ENCODE results near the gene GYPA.
"Not testable (repeated sequence)": the region's sequence is repeated elsewhere in the genome, so short reads cannot be mapped to it uniquely, and the experiment has no call there.

GYPA gene

GRCh38 chr4:144093995-144094394 lies 46.5 kb downstream of the GYPA start:
- not testable (repeated sequence) for H3K27ac ChIP-seq (ENCODE audit: low read length); H3K4me3 ChIP-seq (ENCODE audit: low read length); H3K9me3 ChIP-seq (ENCODE audit: control insufficient read depth, insufficient read depth, low read length); H3K36me3 ChIP-seq (ENCODE audit: control insufficient read depth, insufficient read depth, low read length); H3K4me1 ChIP-seq (ENCODE audit: control insufficient read depth, insufficient read depth, low read length); H3K27me3 ChIP-seq (ENCODE audit: control insufficient read depth, insufficient read depth, low read length); DNase-seq (ENCODE audit: low read depth, low spot score)
- WGBS (ENCODE audit: insufficient coverage, insufficient read length) = no CpG with 5 or more reads among the region's 4 CpGs

DNA sequence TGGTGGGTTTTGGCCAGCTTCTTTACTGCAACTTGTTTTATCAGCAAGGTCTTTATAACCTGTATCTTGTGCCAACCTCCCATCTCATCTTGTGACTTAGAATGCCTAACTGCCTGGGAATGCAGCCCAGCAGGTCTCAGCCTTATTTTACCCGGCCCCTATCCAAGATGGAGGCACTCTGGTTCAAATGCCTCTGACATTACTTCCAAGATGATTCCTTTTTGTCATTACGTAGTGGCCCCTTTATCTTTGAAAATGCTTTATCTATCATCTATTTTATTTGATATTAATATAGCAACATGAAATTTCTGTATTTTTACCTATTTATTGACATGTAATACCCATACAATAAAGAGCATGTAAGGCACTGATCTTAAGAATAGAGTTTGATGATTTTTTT lies 49.3 kb downstream of the GYPA start:
- H3K36me3 ChIP-seq (ENCODE audit: control insufficient read depth, insufficient read depth, low read length); H3K4me3 ChIP-seq (ENCODE audit: low read length); H3K9me3 ChIP-seq (ENCODE audit: control insufficient read depth, insufficient read depth, low read length); H3K27ac ChIP-seq (ENCODE audit: low read length); H3K4me1 ChIP-seq (ENCODE audit: control insufficient read depth, insufficient read depth, low read length); H3K27me3 ChIP-seq (ENCODE audit: control insufficient read depth, insufficient read depth, low read length); DNase-seq (ENCODE audit: low read depth, low spot score): not testable (repeated sequence)
- WGBS (ENCODE audit: insufficient coverage, insufficient read length) = no CpG with 5 or more reads among the region's 2 CpGs

DNA sequence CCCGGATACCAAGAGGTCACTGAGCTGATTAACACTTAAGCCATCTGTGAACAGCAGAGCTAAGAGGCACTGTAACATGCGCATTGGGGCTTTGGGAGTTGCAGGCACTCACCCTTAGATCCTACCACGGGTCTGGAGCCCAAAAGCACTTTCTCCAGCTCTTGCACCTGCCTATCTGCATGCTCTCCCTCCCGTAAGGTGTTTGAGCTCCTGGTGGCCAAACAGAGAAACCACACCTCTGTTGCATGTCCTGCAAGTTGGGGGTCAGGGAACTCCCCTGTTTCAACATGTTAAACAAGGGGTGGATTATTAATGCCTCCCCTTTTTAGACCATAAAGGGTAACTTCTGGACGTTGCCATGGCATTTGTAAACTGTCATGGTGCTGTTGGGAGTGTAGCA lies 49.8 kb downstream of the GYPA start:
- Histone ChIP-seq H3K4me1 (ENCODE audit: control insufficient read depth, insufficient read depth, low read length) (no peaks in the 10 kb centered on the region), H3K9me3 (ENCODE audit: control insufficient read depth, insufficient read depth, low read length) (no peaks in the 10 kb centered on the region), H3K4me3 (ENCODE audit: low read length) (no peak overlapping the region), H3K27me3 (ENCODE audit: control insufficient read depth, insufficient read depth, low read length) (no peaks in the 10 kb centered on the region), H3K36me3 (ENCODE audit: control insufficient read depth, insufficient read depth, low read length) (no peaks in the 10 kb centered on the region), H3K27ac (ENCODE audit: low read length) (no peak overlapping the region)
- no CpG with 5 or more reads among the region's 5 CpGs for WGBS (ENCODE audit: insufficient coverage, insufficient read length)
- DNase-seq (ENCODE audit: low read depth, low spot score) = no peak

DNA sequence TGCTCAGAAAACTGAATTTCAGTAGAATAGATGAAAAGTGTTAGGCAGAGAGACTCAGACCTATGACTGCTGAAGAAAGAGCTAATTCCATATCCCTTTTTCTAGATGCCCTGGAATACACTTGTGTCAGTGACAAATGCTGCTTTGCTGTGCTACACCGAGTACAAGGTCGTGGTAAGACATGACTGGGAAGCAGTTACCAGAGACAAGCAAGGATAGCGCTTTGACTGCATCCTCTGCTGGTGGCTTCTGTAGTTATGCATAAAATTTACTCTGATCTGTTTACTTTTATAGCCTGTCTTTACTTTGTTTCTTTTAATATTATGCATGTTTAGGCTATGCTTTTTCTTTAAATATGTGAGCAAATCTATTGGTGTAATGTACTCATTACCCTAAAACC lies 58.5 kb downstream of the GYPA start:
- H3K4me1 ChIP-seq (ENCODE audit: control insufficient read depth, insufficient read depth, low read length); H3K36me3 ChIP-seq (ENCODE audit: control insufficient read depth, insufficient read depth, low read length); H3K9me3 ChIP-seq (ENCODE audit: control insufficient read depth, insufficient read depth, low read length); H3K4me3 ChIP-seq (ENCODE audit: low read length); H3K27ac ChIP-seq (ENCODE audit: low read length); DNase-seq (ENCODE audit: low read depth, low spot score); H3K27me3 ChIP-seq (ENCODE audit: control insufficient read depth, insufficient read depth, low read length): not testable (repeated sequence)
- WGBS (ENCODE audit: insufficient coverage, insufficient read length) = no CpG with 5 or more reads among the region's 3 CpGs

DNA sequence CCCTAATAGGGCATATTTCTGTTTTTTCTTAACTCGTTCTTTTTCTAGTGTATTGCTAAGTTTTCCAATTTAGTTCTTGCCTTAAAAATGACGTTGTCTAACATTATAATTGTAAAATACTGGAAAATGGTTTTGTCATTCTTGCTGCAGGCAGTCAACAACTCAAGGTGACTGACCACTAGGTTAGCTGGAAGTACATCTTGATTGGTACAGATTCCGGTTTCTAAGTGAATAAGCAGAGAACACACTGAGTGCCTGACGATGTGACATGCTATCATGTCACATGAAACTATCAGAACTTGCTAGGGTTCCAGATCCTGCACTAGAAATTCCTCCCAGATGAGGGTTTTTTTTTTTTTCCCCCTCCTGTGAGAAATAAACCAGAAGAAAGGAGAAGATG lies 60.4 kb downstream of the GYPA start:
- not testable (repeated sequence) for H3K27ac ChIP-seq (ENCODE audit: low read length); H3K4me1 ChIP-seq (ENCODE audit: control insufficient read depth, insufficient read depth, low read length); H3K9me3 ChIP-seq (ENCODE audit: control insufficient read depth, insufficient read depth, low read length); H3K27me3 ChIP-seq (ENCODE audit: control insufficient read depth, insufficient read depth, low read length); DNase-seq (ENCODE audit: low read depth, low spot score); H3K36me3 ChIP-seq (ENCODE audit: control insufficient read depth, insufficient read depth, low read length); H3K4me3 ChIP-seq (ENCODE audit: low read length)
- WGBS (ENCODE audit: insufficient coverage, insufficient read length) = no CpG with 5 or more reads among the region's 4 CpGs

- not testable (repeated sequence) for H3K27ac ChIP-seq (ENCODE audit: low read length); H3K27me3 ChIP-seq (ENCODE audit: control insufficient read depth, insufficient read depth, low read length); H3K9me3 ChIP-seq (ENCODE audit: control insufficient read depth, insufficient read depth, low read length); H3K36me3 ChIP-seq (ENCODE audit: control insufficient read depth, insufficient read depth, low read length); H3K4me1 ChIP-seq (ENCODE audit: control insufficient read depth, insufficient read depth, low read length); DNase-seq (ENCODE audit: low read depth, low spot score); H3K4me3 ChIP-seq (ENCODE audit: low read length)
- WGBS (ENCODE audit: insufficient coverage, insufficient read length) = no CpG with 5 or more reads among the region's 2 CpGs
Measured at GRCh38 chr4:144078746-144079145, 61.8 kb downstream of the GYPA start.

DNA sequence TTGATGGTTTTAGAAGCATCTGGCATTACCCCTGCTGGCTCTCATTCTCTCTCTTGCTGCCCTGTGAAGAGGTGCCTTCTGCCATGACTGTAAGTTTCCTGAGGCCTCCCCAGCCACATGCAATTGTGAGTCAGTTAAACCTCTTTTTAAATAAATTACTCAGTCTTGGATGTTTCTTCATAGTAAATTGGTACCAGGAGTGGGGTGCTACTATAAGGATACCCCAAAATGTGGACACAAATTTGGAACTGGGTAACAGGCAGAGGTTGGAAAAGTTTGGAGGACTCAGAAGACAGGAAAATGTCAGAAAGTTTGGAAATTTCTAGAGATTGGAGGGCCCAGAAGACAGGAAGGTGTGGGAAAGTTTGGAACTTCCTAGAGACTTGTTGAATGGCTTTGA lies 79.0 kb downstream of the GYPA start:
- not testable (repeated sequence) for H3K27me3 ChIP-seq (ENCODE audit: control insufficient read depth, insufficient read depth, low read length); H3K27ac ChIP-seq (ENCODE audit: low read length); H3K36me3 ChIP-seq (ENCODE audit: control insufficient read depth, insufficient read depth, low read length); H3K4me1 ChIP-seq (ENCODE audit: control insufficient read depth, insufficient read depth, low read length); H3K4me3 ChIP-seq (ENCODE audit: low read length); H3K9me3 ChIP-seq (ENCODE audit: control insufficient read depth, insufficient read depth, low read length); DNase-seq (ENCODE audit: low read depth, low spot score)

DNA sequence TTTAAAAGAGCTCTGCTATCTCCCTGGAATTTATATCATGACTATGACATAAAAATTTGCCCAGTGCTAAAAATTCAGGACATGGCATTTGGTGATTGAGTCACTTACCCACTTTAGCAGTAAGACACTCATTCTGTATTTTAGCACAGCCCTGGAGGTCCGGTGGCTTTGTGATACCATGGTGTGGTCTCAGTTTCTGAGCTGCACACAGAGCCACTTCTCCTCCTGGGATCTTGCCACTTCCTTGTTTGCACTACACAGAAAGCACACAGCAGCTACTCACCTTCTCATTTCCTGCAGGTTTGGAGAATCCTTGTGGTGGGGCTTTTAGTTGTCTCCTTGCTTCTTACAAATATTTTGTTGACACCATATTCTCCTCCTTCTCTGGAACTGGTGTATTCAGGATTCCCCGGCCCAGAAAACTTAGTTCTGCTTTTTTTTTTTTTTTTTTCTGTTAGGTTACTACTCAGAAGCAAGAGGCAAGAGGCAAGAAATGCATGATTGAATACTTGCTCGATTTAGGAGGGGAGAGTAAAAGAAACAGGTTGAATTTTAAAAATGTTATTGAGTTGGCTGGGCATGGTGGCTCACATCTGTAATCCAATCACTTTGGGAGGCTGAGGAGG lies 80.2 kb downstream of the GYPA start:
- H3K4me1 ChIP-seq (ENCODE audit: control insufficient read depth, insufficient read depth, low read length); DNase-seq (ENCODE audit: low read depth, low spot score); H3K36me3 ChIP-seq (ENCODE audit: control insufficient read depth, insufficient read depth, low read length); H3K27ac ChIP-seq (ENCODE audit: low read length); H3K27me3 ChIP-seq (ENCODE audit: control insufficient read depth, insufficient read depth, low read length); H3K4me3 ChIP-seq (ENCODE audit: low read length); H3K9me3 ChIP-seq (ENCODE audit: control insufficient read depth, insufficient read depth, low read length): not testable (repeated sequence)
- WGBS (ENCODE audit: insufficient coverage, insufficient read length) = no CpG with 5 or more reads among the region's 3 CpGs
